ENCODE measurements around the gene CATSPERD. TPM values are rescaled to one million over a fixed set of nuclear protein-coding genes. Genes with fewer than 3 reads are reported as not detected.

The CATSPERD gene
- total and polyA plus RNA-seq, 2 of the 4 experiments (the other 2 are of a cell fraction), result not detected

DNA sequence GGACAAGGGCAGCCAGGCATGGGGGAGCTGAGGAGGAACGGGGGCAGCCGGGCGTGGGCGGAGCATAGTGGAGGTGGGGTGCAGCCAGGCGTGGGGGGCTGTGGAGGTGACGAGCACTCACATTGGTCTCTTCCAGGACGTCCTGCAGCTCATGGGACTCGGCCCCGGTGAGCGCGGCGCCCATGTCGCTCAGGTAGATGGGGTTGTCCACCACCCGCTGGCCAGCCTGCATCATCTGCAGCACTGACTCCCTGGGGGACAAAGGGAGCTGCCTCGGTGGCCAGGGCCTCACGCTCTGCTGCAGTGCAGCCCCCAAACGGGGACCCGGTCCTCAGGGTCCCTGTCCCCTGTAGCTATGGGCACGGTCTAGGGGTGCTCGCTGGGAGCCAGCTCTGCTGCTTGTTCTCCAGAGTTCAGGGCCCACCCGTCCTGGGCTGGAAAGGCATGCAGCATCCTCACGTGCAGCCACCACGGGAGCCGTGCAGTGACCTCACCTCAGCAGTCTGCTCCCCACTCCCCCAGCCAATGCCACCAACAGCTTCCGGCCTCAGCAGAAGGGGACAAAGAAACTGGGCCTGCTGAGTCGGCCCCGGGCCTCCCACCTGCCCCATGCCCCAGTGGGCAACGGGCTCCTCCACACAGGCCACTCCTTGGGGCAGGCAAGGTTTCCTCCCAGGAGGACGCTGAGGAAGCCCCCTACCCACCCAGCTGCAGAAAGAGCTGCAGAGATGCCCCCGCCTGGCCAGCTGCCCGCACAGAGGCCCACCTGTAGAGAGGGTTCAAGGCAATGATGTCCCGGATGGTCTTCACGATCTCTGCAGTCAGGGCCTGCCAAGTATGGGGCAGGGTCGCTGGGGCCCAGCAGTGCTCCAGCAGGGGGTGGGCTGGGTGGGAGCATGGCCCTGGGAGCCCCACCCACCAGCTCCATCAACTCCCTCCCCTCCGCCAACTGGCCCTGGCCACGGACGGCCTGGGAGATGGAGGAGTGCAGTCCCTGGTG, 12.6 kb upstream of the CATSPERD start:
- H2BK20ac ChIP-seq (ENCODE audit: low read depth, low read length), result no peak overlapping the region
- no peak overlapping the region for H4K5ac ChIP-seq (ENCODE audit: low read depth, low read length)
- H2BK120ac ChIP-seq (ENCODE audit: low read depth, low read length), result no peak overlapping the region
- dilution Hi-C loops (cut with HindIII; ENCODE audit: low sequenced_read_pairs, unreplicated experiment), result no loop called here
- H4K91ac ChIP-seq (ENCODE audit: insufficient read depth, low read depth, low read length), result no peak overlapping the region
- in situ Hi-C loops (cut with MboI; ENCODE audit: low sequenced_read_pairs), result no loop called here
- ChIA-PET POLR2A (ENCODE audit: unreplicated experiment) (interaction anchor here (0.7 kb wide), 1 partner anchor 70 kb away, joined by 4 read pairs; no protein-coding TSS in a partner anchor), CTCF (interaction anchor here (1.0 kb wide), 1 partner anchor 13 kb away, joined by 3 read pairs; the partner anchor contains the start of gene CATSPERD)
- no peak overlapping the region for H2BK5ac ChIP-seq (ENCODE audit: low read depth, low read length, poor library complexity, severe bottlenecking)
- H3K23ac ChIP-seq (ENCODE audit: low read depth, low read length), result no peak overlapping the region
- DNase-seq (no peak), ATAC-seq (ENCODE audit: low read depth) (no peak)
- no peak overlapping the region for H3K14ac ChIP-seq (replicated peaks; ENCODE audit: low read depth, low read length)
- intact Hi-C loops (cut with micrococcal nuclease), result no loop called here
- no peak overlapping the region for H3K56ac ChIP-seq (ENCODE audit: extremely low read depth, insufficient read depth, low read length)
- H3K9me3 ChIP-seq (ENCODE audit: control insufficient read depth, insufficient read depth, low read length), result no peaks in the 10 kb centered on the region
- H3K4ac ChIP-seq (ENCODE audit: low read depth, low read length), result no peak overlapping the region
- no peak overlapping the region for H2BK15ac ChIP-seq (ENCODE audit: low read depth, low read length)
- H3K36me3 ChIP-seq (ENCODE audit: control insufficient read depth, insufficient read depth, low read length), result peaks cover 79% of the 10 kb centered on the region
- H4K20me1 ChIP-seq (ENCODE audit: insufficient read depth, low read length), result peaks cover 36% of the 10 kb centered on the region
- H2AK5ac ChIP-seq (ENCODE audit: low read depth, low read length), result no peak overlapping the region
- H3K9ac ChIP-seq (ENCODE audit: low read depth, low read length), result no peak overlapping the region
- no peak overlapping the region for H2AK9ac ChIP-seq (replicated peaks; ENCODE audit: low read depth, low read length, poor library complexity)
- H3K4me1 ChIP-seq (ENCODE audit: control insufficient read depth, insufficient read depth, low read length), result 0 out of 2 replicates have a peak, but pooled peaks cover 2% of the 10 kb centered on the region
- H3K4me3 ChIP-seq (ENCODE audit: insufficient read depth, low read depth, low read length), result no peak overlapping the region
- H3K4me2 ChIP-seq (ENCODE audit: low read depth, low read length), result no peak overlapping the region
- no peaks in the 10 kb centered on the region for H3K27me3 ChIP-seq (ENCODE audit: control insufficient read depth, insufficient read depth, low read length)
- H2AFZ ChIP-seq (replicated peaks; ENCODE audit: low read length, poor library complexity), result no peak overlapping the region
- 0 out of 2 replicates have a peak, but pooled peaks cover 6% of the 10 kb centered on the region for H3K9me1 ChIP-seq (ENCODE audit: insufficient read depth, low read length)
- no TSS peak for BruUV-seq (replicated peaks)
- H4K8ac ChIP-seq (ENCODE audit: low read depth in 2 of 2, low read length in 2 of 2), result no peak overlapping the region
- WGBS, 2 experiments (ENCODE audit: extremely low coverage in 2 of 2, insufficient read length in 1 of 2), result 94% methylated on average over 13 of the region's 37 CpGs; no CpG with 5 or more reads in 1 of the 2 experiments
- H3K79me1 ChIP-seq (ENCODE audit: low read depth in 1 of 2, low read length in 2 of 2), result peaks cover 8 to 52% of the 10 kb centered on the region in 2 experiments
- no peak overlapping the region for H3K27ac ChIP-seq (ENCODE audit: insufficient read depth, low read length)
- H3K18ac ChIP-seq (ENCODE audit: low read depth, low read length), result no peak overlapping the region
- no peak for TF ChIP-seq FOS (IDR thresholded peaks at IDR 0.05; ENCODE audit: low read depth, low read length)
- TF ChIP-seq RCOR1 (IDR thresholded peaks at IDR 0.05; ENCODE audit: insufficient replicate concordance, low read length), result no peak
- TF ChIP-seq MAFK (IDR thresholded peaks at IDR 0.05; ENCODE audit: low read depth, low read length), result no peak
- TF ChIP-seq, protein P1, sequence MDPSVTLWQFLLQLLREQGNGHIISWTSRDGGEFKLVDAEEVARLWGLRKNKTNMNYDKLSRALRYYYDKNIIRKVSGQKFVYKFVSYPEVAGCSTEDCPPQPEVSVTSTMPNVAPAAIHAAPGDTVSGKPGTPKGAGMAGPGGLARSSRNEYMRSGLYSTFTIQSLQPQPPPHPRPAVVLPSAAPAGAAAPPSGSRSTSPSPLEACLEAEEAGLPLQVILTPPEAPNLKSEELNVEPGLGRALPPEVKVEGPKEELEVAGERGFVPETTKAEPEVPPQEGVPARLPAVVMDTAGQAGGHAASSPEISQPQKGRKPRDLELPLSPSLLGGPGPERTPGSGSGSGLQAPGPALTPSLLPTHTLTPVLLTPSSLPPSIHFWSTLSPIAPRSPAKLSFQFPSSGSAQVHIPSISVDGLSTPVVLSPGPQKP (IDR thresholded peaks at IDR 0.05; ENCODE audit: borderline replicate concordance, low read depth, low read length), result no peak
- no peak for TF ChIP-seq CHD1 (IDR thresholded peaks at IDR 0.05; ENCODE audit: low read depth, low read length)
- no peak for TF ChIP-seq CTCF (conservative IDR thresholded peaks at IDR 0.05; ENCODE audit: low read depth, low read length)
- no peak for TF ChIP-seq SMC3 (IDR thresholded peaks at IDR 0.05; ENCODE audit: low read depth, low read length)
- no peak for TF ChIP-seq POLR2A (IDR thresholded peaks at IDR 0.05; ENCODE audit: low read depth, low read length)
- no peak for TF ChIP-seq CEBPB (IDR thresholded peaks at IDR 0.05; ENCODE audit: low read depth, low read length)
- TF ChIP-seq BHLHE40 (IDR thresholded peaks at IDR 0.05; ENCODE audit: low read depth, low read length), result no peak
- no peak for TF ChIP-seq NFE2L2 (IDR thresholded peaks at IDR 0.05; ENCODE audit: low read depth, low read length)
- TF ChIP-seq MAZ (IDR thresholded peaks at IDR 0.05; ENCODE audit: borderline replicate concordance, low read depth, low read length), result no peak
- TF ChIP-seq RAD21 (IDR thresholded peaks at IDR 0.05; ENCODE audit: low read length), result no peak
- TF ChIP-seq RFX5 (IDR thresholded peaks at IDR 0.05; ENCODE audit: low read depth, low read length), result no peak
